Mesodermal cell (in vitro differentiated cells): ENCODE measurements around the gene PKD1L1.

Experiments
- H3K27ac ChIP-seq: 2 replicates; pipeline ENCODE4 v1.7.0; 2013; ENCODE audit warnings: mild to moderate bottlenecking, low read depth, low read length, moderate library complexity; ENCODE audit not compliant: severe bottlenecking
- H3K36me3 ChIP-seq: 2 replicates; pipeline ENCODE4 v1.7.1; 2013; ENCODE audit warnings: mild to moderate bottlenecking, low read length, moderate library complexity; ENCODE audit not compliant: control insufficient read depth, insufficient read depth
- H3K4me1 ChIP-seq: one replicate; pipeline ENCODE4 v1.7.1; 2013; ENCODE audit warnings: mild to moderate bottlenecking, low read length; ENCODE audit not compliant: insufficient read depth, control insufficient read depth, poor library complexity, severe bottlenecking
- H3K4me3 ChIP-seq: 2 replicates; pipeline ENCODE4 v1.7.0; 2013; ENCODE audit warnings: low read length, control low read depth, mild to moderate bottlenecking; ENCODE audit not compliant: insufficient read depth, poor library complexity, severe bottlenecking; ENCODE audit errors: extremely low read depth
- H3K9me3 ChIP-seq: 2 replicates; pipeline ENCODE4 v1.7.1; 2013; ENCODE audit warnings: mild to moderate bottlenecking, low read length, moderate library complexity; ENCODE audit not compliant: control insufficient read depth
- WGBS, 2 experiments: methylation state at CpG; one replicate each; pipeline ENCODE4 v1.1.5; 2013; ENCODE audit warnings: missing lambda C conversion rate in 2 of 2; ENCODE audit not compliant: insufficient coverage in 2 of 2; 5-methylcytosine and 5-hydroxymethylcytosine counted together

Gene PKD1L1

DNA sequence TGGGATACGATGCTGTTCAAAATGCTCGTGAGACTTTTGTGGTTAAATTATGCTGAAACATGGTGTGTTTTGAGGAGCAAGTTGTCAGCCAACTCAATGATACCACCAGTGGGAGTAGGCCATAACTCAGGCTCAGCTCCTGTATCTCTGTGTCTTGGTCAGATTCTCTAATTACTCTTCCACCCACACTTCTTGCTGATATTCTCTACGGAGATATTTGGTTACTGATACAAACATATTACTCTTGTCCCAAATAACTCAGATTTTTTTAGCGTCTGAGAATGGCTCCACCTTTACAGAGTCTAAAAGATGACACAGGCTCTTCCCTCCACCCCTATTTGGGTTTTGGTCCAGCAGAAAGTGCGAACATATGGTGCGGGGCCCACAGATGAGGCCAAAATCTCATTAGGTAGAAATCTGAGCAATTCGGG lies 168.9 kb downstream of the PKD1L1 start:
- Histone ChIP-seq H3K4me3 (no peak overlapping the region), H3K27ac (no peak overlapping the region), H3K9me3 (no peaks in the 10 kb centered on the region), H3K4me1 (peaks cover 17% of the 10 kb centered on the region), H3K36me3 (no peaks in the 10 kb centered on the region)
- 87 to 95% methylated on average over 5 to 7 of the region's 7 CpGs for WGBS, 2 experiments

DNA sequence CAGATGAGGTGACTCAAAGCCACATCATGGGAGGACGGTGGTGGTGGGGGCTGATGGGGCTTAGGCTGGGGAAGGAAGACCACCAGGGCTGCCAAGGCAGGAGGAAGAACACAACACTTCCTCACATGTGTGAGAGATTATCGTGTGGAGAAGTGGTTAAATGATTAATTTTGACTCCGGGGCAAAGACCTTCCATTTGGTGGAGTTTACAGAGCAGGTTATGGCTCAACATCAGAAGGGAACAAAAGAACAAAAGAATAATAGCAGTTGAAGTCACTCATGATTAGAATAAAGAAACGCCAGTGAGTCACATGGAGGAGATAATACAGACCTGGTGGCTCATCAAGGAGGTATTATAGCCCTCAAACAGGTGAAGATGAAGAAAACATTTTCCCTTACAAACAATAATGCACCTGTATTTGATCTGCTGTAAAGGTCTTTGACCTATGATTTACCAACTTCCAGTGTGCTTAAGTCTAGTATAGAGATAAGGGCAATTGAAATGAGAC lies 170.1 kb downstream of the PKD1L1 start:
- 89 to 92% methylated on average over 1 to 4 of the region's 4 CpGs for WGBS, 2 experiments
- no peak overlapping the region for H3K27ac ChIP-seq
- H3K9me3 ChIP-seq, result no peaks in the 10 kb centered on the region
- no peak overlapping the region for H3K4me3 ChIP-seq
- H3K4me1 ChIP-seq, result peaks cover 7% of the 10 kb centered on the region
- H3K36me3 ChIP-seq, result no peaks in the 10 kb centered on the region

DNA sequence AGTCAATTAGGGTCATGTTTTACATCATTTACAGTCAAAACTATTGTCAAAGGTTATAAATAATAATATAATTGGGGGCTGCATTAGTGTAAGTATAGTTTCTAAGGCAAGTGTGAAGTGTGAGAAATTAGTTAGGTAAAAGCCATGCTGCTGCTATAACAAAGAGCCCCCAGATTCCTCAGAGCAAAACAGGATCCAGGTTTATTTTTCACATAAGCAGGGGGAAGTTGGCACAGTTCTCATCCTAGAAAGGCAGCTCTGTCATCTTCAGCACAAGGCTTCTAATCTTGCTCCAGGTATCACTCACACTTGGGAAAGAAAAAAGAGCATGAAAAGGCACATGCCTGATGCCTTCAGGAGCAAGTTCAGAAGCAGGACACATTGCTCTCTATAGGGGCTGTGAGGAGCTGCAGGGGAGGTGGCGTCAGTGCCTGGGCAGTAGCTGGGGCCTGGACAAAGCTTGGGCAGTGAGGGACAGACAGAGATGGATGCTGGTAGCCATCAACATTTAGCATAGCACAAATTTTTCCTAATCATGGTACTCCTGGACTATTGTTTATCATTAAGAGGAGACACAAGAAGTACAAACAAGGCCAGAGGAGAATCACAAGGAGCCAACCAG lies 170.6 kb downstream of the PKD1L1 start:
- Histone ChIP-seq H3K4me3 (no peak overlapping the region), H3K4me1 (peaks cover 2% of the 10 kb centered on the region), H3K9me3 (no peaks in the 10 kb centered on the region), H3K27ac (no peak overlapping the region), H3K36me3 (no peaks in the 10 kb centered on the region)
- 100% methylated on average over 1 of the region's 1 CpG for WGBS, 2 experiments

DNA sequence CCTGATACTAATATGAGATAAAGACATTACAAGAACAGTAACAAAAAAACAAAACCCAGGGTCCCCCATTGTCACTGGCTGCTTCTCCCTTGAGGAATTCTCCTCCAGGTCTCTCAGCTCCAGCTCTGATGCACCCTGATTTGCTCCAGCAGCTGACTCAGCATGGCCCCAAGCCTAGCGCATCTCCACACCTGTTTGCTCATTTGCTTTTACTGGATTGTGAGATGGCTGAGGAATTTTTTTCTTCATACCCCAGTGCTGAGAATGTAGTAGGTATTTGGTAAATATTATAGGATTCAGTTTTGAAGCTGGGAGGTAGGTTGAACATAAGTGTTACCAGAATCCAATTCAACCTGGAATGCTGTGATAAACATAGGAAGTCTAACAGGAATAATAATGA lies 171.9 kb downstream of the PKD1L1 start:
- no peak overlapping the region for H3K27ac ChIP-seq
- no peaks in the 10 kb centered on the region for H3K36me3 ChIP-seq
- H3K9me3 ChIP-seq, result no peaks in the 10 kb centered on the region
- H3K4me1 ChIP-seq, result peaks cover under 1% of the 10 kb centered on the region
- H3K4me3 ChIP-seq, result no peak overlapping the region
- no CpG with 5 or more reads among the region's 1 CpG for WGBS, 2 experiments

DNA sequence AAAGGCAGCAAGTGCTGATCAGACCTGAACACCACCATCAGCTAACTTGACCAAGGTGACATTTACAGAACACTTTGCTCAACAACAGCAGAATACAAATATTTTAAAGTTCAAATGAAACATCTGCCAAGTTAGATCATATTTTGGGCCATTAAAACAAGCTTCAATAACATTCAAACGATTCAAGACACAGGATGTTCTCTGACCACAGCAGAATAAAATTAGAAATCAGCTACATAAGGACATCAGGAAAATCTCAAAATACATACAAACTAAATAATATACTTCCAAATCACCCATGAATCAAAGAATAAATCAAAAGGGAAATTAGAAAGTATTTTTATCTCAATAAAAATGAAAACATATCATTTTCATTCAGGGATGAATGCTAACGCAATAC lies 173.0 kb downstream of the PKD1L1 start:
- Histone ChIP-seq H3K9me3 (no peaks in the 10 kb centered on the region), H3K4me3 (no peak overlapping the region), H3K36me3 (no peaks in the 10 kb centered on the region), H3K4me1 (peaks cover 3% of the 10 kb centered on the region), H3K27ac (no peak overlapping the region)
- WGBS, 2 experiments, result 67 to 100% methylated on average over 1 of the region's 2 CpGs

DNA sequence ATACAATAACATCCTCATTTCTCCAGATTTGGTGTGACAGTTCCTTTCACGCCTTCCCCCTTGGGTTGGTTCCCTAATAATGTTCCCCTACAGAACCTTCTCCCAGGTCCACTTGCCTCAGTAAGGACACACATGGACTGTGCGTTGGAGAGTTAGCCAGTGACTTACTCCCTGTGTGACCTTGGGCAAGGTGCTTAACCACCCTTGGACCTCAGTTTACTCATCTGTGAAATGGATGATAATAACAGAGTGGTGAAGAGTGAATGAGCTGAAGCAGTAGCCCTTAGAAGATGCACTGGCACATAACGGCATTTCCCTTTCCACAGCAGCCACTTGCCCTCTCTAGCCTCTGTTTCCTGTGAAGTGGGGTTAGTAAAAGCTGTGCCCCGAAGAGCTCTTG lies 175.8 kb downstream of the PKD1L1 start:
- Histone ChIP-seq H3K4me1 (peaks cover 3% of the 10 kb centered on the region), H3K4me3 (no peak overlapping the region), H3K36me3 (no peaks in the 10 kb centered on the region), H3K27ac (no peak overlapping the region), H3K9me3 (no peaks in the 10 kb centered on the region)
- WGBS, 2 experiments, result 100% methylated on average over 1 to 2 of the region's 4 CpGs

DNA sequence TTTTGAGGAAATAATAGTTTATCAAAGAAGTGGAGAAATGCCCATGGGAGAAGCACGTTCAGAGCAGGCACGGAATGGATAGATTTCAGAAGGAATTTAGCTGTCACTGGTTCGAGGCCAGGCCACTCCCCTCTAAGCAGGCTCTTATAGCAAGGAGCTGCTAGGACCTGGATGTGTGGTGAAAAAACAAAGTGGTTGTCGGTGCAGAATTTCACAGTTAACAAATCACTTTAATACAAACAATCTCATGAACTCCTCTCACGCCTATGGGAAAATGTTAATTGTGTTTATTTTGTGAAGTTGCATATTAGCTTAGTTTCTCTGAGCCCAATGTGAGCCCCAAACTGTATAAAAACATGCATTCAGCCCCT lies 176.3 kb downstream of the PKD1L1 start:
- H3K27ac ChIP-seq, result no peak overlapping the region
- H3K4me3 ChIP-seq, result no peak overlapping the region
- WGBS, 2 experiments, result 83 to 100% methylated on average over 2 to 3 of the region's 5 CpGs
- no peaks in the 10 kb centered on the region for H3K9me3 ChIP-seq
- H3K36me3 ChIP-seq, result no peaks in the 10 kb centered on the region
- peaks cover 3% of the 10 kb centered on the region for H3K4me1 ChIP-seq

DNA sequence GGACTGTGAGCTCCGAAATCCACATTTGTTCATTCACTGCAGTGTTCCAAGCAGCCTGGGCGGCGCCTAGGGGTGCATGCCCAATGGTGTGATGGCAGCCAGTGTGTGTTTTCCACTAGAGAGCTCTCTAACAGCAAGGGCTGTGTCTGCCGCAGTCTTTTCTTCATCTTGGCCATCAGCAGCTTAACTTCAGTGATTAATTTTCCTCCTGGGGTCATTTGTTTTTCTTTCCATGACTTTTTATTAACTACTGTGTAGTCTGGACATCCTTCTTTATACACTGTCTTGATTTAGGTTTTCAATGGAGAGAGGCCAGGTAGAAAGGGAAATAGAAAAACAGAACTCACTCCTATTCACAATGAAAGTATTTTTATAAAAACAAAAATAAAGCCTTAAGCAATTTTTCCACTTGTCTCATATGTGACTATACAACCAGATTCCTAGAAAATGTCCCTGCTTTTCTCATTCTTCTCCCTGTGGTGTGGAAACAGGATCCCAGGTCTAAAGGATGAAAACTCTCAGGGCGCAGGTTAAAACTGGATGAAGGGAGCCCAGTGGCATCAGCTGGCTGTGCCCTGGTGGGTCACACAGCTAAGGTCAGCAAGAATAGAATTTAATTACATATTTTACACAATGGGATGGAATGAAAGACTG lies 176.8 kb downstream of the PKD1L1 start:
- no peak overlapping the region for H3K4me3 ChIP-seq
- peaks cover 3% of the 10 kb centered on the region for H3K4me1 ChIP-seq
- H3K9me3 ChIP-seq, result no peaks in the 10 kb centered on the region
- no peak overlapping the region for H3K27ac ChIP-seq
- 85 to 100% methylated on average over 4 of the region's 5 CpGs for WGBS, 2 experiments
- H3K36me3 ChIP-seq, result no peaks in the 10 kb centered on the region

DNA sequence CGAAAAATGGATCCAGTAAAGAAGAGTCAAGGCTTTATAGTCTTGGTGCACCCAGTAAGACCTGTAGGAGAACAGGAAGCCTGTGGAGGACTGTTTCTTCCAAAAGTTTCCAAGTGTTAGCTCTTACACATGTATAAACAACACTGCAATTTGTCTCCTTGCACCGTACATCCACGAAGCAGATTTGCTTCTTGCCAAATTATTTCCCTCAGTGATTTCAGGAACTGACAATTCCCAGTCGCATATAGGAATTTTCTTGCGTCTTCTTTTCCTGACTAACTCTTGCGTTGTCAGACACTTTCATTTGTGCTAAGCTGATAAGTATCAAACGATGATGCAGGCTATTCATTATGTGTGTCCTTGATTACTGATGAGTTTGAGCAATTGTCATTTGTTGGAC lies 182.1 kb downstream of the PKD1L1 start:
- H3K27ac ChIP-seq, result no peak overlapping the region
- no peak overlapping the region for H3K4me3 ChIP-seq
- no peaks in the 10 kb centered on the region for H3K9me3 ChIP-seq
- WGBS, 2 experiments, result 97% methylated on average over 7 of the region's 7 CpGs
- H3K36me3 ChIP-seq, result no peaks in the 10 kb centered on the region
- peaks cover 9% of the 10 kb centered on the region for H3K4me1 ChIP-seq

DNA sequence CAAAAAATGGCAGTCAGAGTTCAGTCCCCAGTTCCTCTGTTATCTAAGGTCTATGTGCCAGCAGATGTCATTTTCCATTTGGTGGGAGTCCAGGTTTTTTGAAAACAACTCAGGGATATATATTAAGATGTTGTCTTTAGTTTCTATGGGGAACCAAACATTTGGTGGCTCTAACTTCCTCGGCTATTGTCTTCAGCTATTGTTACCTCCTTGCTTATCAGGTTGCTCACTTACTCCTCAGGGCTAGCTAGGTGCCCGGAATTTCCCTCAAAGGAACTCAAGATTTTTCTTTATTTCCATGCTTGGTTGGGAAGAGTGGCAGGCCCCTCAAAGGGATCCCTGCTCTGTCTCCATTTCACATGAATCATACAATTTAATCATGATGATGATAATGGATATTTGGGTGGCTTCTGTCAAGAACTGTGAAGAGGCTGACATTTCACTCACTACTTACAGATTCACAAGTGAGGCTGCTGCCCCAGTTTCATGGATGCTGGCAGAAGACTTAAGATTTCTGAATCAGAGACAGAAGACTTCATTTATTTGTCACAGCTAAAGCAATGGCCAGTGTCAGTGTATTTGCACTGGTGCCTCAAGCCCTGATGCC lies 182.8 kb downstream of the PKD1L1 start:
- Histone ChIP-seq H3K4me1 (peaks cover 8% of the 10 kb centered on the region), H3K9me3 (no peaks in the 10 kb centered on the region), H3K4me3 (no peak overlapping the region), H3K27ac (no peak overlapping the region), H3K36me3 (no peaks in the 10 kb centered on the region)
- 83% methylated on average over 1 of the region's 2 CpGs; no CpG with 5 or more reads in 1 of the 2 experiments for WGBS, 2 experiments

DNA sequence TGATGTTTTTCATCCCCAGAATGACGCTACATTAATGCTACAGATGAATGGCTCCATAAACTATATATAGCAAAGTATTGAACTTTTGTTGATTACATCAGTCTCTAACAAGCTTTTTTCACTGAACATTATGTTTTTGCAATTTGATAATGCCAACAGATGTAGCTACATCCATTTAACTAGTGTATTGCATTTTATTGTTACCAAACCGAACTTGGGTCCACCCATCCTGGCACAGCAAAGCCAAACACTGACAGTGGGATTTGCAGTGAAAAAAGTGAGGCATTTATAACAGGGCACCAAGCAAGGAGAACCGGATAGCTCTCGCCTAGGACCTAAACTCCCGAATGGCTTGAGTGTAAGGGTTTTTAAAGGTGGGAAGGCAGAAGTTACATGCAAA lies 183.5 kb downstream of the PKD1L1 start:
- Histone ChIP-seq H3K27ac (no peak overlapping the region), H3K4me3 (no peak overlapping the region), H3K4me1 (peaks cover 8% of the 10 kb centered on the region), H3K9me3 (no peaks in the 10 kb centered on the region), H3K36me3 (no peaks in the 10 kb centered on the region)
- WGBS, 2 experiments, result 93 to 96% methylated on average over 3 of the region's 5 CpGs
